GM18519 (cell line): ENCODE data around the gene DBNDD2.

Source experiments
- ATAC-seq: cut with Tn5 transposase; IDR thresholded peaks from one replicate; pipeline ENCODE4 v1.9.1; 2021; ENCODE audit warnings: mild to moderate bottlenecking, moderate library complexity; ENCODE audit not compliant: unreplicated experiment, low FRiP score

DBNDD2 gene

DNA sequence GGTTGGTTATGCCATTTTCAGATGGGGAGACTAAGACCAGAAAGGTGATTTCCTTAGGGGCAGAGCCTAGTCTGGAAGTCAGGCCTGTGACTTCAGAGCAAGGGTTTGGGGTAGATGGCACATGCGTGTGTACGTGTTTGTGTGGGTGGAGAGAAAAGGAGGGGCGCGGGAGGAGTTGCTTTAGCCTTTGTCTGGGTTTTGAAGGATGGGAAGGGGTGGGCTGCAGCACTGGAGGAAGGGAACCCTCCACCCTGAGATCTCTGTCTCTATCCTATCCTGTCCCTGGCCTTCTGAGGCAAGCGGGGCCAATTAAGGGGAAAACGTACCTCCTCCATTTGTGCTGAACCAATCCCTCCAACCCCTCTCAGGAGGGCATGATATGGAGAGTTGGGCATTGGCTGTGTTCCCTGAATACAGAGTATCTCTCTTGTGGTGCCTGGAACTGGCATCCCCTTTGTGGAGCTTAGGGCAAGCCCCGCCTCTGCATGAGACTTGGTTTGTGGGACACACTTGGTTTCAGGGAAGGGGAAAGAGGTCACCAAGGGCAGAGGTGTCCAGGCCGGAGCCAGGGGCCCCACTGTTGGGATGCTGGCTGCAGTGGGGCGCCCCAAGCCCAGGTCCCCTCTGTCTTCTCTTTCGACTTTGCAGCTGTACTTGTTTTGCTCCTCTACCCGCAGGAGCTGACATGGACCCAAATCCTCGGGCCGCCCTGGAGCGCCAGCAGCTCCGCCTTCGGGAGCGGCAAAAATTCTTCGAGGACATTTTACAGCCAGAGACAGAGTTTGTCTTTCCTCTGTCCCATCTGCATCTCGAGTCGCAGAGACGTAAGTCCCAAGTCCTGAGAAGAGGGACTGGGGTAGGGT is at the start of gene DBNDD2:
DBNDD2 (plus strand) TSS at position 507 of the 863 bp plus-strand sequence; CDS start at position 686, 179 bp downstream.
- no peak for ATAC-seq

- no peak for ATAC-seq
Measured at GRCh38 chr20:45359069-45359405, 49.1 kb upstream of the DBNDD2 start.

- ATAC-seq = no peak
Measured at GRCh38 chr20:45359406-45360148, 48.5 kb upstream of the DBNDD2 start.

DNA sequence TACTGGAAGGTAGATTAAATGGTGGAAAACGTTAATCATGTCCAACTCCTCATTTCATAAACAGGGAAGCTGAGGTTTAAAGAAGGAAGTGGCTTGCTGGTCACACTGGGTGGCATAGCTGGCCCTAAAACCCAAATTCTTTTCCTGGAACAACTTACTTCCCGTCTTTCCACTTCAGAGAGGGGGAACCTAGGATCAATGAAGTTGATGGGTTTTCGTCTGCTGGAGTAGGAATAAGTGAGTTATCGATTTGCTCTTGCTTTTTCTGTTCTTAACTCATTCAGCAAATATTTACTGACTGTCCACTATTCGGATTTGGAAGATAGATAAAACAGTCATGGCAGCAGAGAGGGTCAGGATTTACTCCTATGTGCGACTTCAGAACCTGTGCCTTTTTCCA is 46.3 kb upstream of the DBNDD2 start:
- no peak for ATAC-seq

DNA sequence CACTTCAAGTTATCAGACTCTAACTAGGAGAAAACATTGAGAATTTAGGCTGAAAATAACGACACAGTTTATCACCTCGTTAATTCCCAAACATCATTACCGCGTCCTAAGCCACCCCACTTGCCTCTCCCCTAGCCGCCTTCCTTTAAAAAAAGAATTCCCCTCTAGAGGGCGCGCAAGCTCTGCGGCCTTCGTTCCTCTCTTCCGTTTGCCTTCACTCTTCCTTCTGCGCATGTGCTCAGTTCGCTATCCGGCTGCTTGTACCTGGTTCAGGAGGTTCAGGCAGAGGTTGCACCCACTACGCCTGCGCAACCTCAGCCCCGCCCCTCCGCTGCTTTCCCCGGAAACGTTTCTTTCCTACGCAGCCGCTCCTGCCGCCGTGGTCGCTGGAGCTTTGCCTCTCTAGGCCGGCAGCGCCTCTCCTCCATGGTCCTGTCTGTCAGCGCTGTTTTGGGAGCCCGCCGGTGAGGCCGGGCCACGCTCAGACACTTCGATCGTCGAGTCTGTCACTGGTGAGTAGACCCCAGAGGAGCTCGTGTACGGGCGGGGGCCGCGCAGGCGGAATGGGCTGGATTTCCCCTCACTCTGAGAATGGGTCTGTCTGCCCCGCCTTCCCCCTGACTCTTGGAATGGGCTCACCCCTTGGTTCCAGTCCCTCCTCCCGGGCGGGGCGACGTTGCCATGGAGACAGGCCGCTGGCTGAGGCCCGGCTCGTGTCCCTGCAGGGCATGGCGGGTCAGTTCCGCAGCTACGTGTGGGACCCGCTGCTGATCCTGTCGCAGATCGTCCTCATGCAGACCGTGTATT is 45.1 kb upstream of the DBNDD2 start, which contains the start of gene SYS1:
SYS1 (plus strand) TSS at position 353 of the 807 bp plus-strand sequence; CDS start at position 729, 376 bp downstream.
- peak; percentile 73 for ATAC-seq

DNA sequence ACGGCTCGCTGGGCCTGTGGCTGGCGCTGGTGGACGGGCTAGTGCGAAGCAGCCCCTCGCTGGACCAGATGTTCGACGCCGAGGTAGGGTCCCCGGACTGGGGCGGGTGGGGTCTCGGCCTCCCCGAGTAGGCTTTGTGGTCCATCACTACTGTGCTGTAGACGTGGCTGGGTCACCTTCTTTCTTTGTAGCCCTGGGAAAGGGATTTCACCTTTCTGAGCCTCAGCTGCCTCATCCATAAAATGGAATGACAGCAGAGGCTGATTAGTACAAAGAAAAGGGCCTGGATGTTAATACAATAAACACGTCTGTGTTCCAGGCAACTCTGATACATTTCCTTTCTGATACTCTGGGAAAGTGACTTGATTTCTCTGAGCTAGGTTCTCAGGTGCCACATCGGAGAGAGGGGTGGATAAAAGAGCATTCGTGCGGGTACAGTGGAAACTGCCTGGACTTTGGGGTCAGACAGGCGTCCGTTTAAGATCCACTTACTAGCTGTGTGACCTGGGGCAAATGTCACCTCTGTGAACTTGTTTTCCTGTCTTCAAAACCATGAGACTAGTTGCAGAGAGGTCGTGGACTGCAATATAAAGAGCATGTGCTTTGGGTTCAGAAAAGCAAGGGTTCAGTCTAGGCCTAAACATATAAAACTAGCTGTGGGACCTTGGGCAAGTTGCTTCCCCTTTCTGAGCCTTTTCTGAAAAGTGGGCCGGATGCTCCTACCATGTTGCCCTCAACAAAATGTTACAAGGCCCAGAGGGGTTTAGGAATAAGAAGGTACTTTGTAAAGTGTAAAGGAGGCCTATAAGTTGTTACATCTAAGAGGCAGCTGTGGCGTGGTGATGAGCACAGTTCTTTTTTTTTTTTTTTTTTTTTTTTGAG is 44.2 kb upstream of the DBNDD2 start:
- no peak for ATAC-seq

DNA sequence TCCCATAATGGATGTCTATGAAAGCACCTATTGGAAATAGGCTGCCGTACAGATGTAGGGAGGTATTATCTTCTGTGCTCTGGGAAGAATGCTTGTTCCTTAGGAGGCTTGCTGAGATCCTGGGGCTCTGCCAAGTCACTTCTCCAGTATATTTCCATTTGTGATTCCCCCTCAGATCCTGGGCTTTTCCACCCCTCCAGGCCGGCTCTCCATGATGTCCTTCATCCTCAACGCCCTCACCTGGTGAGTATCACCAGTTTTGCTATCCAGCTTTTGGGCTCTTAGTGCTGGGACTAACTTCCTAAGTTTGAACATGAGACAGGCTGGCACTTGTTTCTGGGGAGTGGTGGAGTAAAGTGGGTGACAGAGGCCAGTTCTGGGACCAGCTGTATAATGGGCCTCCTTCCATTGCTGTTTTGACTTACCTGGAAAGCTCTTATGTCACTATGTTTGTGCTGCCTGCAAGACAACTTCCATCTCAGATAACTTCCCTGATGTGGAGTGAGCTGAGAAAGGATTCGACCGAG is 42.6 kb upstream of the DBNDD2 start:
- ATAC-seq = no peak

GRCh38 chr20:45366192-45366591 is 41.9 kb upstream of the DBNDD2 start:
- ATAC-seq = no peak

DNA sequence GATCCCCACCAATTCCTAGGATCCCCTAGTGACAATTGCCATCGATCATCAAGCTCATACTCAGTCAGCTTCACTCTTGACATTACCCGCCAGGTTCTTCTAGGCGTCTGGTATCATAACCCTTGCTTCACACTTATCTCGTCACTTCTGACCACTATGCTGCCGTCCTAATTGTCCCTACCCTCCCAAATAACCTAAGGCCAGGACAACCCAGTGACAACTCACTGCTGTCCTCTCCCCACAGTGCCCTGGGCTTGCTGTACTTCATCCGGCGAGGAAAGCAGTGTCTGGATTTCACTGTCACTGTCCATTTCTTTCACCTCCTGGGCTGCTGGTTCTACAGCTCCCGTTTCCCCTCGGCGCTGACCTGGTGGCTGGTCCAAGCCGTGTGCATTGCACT is 41.5 kb upstream of the DBNDD2 start:
- no peak for ATAC-seq

DNA sequence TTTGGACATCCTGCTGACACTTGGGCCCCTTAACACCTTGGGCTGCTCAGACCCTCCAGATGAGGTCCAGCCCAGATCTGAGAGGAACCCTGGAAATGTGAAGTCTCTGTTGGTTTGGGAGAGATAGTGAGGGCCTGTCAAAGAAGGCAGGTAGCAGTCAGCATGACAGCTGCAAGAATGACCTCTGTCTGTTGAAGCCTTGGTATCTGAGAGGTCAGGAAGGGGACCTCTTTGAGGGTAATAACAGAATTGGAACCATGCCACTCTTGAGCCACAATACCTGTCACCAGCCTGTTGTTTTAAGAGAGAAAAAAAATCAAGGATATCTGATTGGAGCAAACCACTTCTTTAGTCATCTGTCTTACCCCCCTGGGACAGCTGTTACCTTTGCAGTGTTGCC is 41.0 kb upstream of the DBNDD2 start:
- no peak for ATAC-seq

GRCh38 chr20:45368221-45368980 is 39.7 kb upstream of the DBNDD2 start:
- ATAC-seq = peak; percentile 79

GRCh38 chr20:45370571-45371160 is 37.4 kb upstream of the DBNDD2 start:
- no peak for ATAC-seq

GRCh38 chr20:45372241-45372640 is 35.8 kb upstream of the DBNDD2 start:
- ATAC-seq = no peak

GRCh38 chr20:45372646-45373352 is 35.3 kb upstream of the DBNDD2 start:
- no peak for ATAC-seq

DNA sequence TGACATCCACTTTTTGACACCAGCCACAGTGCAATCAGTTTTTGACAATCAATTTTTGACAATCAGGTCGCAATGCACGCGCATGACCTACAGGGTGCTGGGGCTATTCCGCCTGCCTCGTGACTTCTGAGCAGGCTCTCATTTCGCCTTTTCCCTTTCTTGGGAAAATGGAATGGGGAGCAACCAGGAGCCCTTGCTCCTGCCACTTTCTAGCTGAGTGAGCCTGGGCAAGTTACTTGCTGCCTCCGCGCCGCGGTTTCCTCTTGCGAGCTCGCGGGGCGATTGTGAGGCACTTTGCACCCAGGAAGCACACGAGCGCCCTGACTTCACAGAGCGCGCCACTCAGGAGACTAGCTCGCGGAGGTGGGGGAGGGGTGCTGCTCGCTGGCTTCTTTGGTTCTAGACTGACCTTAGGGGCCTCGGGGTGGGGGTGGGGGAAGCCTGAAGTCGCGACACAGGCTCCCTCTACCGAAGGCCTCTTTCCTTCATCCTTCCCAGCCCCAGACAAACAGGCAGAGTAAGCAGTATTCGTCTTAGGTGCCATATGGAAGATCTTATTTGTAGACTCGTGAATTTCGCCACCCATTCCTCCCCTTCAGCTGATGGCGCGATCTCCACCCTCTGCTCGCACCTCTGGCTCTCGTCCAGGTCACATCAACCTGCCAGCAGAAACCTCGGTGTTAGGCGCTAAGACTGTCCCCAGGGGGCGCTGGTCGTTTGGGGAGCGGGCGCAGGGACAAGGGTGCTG is 34.6 kb upstream of the DBNDD2 start:
- peak; percentile 59 for ATAC-seq

DNA sequence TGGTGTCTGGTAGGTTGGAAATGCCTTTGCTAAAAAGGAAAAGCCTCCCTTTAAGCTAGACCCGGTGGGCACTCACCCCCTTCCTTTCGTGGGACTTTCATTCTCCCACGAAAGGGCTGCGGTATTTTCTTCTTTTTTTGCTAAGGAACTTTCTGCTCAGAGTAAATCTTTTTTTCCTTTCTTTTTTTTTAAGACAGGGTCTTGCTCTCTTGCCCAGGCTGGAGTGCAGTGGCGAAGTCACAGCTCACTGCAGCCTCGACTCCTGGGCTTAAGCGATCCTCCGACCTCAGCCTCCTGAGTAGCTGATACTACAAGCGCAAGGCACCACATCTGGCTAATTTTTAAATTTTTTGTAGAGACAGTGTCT is 34.0 kb upstream of the DBNDD2 start:
- ATAC-seq = no peak

GRCh38 chr20:45374966-45375365 is 33.1 kb upstream of the DBNDD2 start:
- ATAC-seq = no peak
